OCI-LY7 (cell line): Measurements from ENCODE around the gene ZNRF1. TPM values are rescaled to one million over a fixed set of nuclear protein-coding genes. Genes with fewer than 3 reads are reported as not detected.

Experiments used
- BruUV-seq: library from RNA; stranded (reverse); fragments of 400-500 nt; replicated peaks from 2 replicates; lab custom pipeline; 2021; lab: Mats Ljungman, UMichigan
- CTCF ChIA-PET: fragments of 300-600 bp; sonication (Branson Sonifier 250); formaldehyde crosslinking; loops from one replicate; lab custom pipeline; 2022; ENCODE audit warnings: antibody characterized with exemption; ENCODE audit not compliant: unreplicated experiment; lab: Charles Lee
- POLR2A ChIA-PET: fragments of 300-600 bp; sonication (Branson Sonifier 250); formaldehyde crosslinking; loops from one replicate; lab custom pipeline; 2022; ENCODE audit warnings: antibody characterized with exemption; lab: Charles Lee
- DNase-seq: peaks from one replicate; pipeline ENCODE4 v3.0.0-alpha.2; 2015; ENCODE audit warnings: low spot score
- H2AFZ ChIP-seq: fragments of 200-600 bp; sonication (generic), shearing (Covaris generic); 2 replicates; pipeline ENCODE4 v1.6.1; 2014; ENCODE audit warnings: mild to moderate bottlenecking, antibody characterized with exemption, low read length, moderate library complexity
- H3K27ac ChIP-seq: fragments of 200-600 bp; sonication (generic); 2 replicates; pipeline ENCODE4 v1.5.1; 2014; ENCODE audit warnings: mixed run types, low read depth, mild to moderate bottlenecking, moderate library complexity, low read length, inconsistent platforms; ENCODE audit not compliant: poor library complexity, severe bottlenecking
- H3K36me3 ChIP-seq: fragments of 200-600 bp; sonication (generic); 2 replicates; pipeline ENCODE4 v1.6.1; 2014; ENCODE audit warnings: mild to moderate bottlenecking, antibody characterized with exemption, low read length, moderate library complexity, mixed read lengths; ENCODE audit not compliant: insufficient read depth
- H3K4me1 ChIP-seq: fragments of 200-600 bp; sonication (generic); 2 replicates; pipeline ENCODE4 v1.5.1; 2014; ENCODE audit warnings: mild to moderate bottlenecking, low read length; ENCODE audit not compliant: insufficient read depth, poor library complexity, severe bottlenecking
- H3K4me2 ChIP-seq: fragments of 200-600 bp; sonication (generic); 2 replicates; pipeline ENCODE4 v1.6.1; 2014; ENCODE audit warnings: mild to moderate bottlenecking, low read length
- H3K4me3 ChIP-seq: fragments of 200-600 bp; sonication (generic); 2 replicates; pipeline ENCODE4 v1.5.1; 2014; ENCODE audit warnings: mild to moderate bottlenecking, low read depth, low read length; ENCODE audit not compliant: poor library complexity, severe bottlenecking
- H3K79me2 ChIP-seq: fragments of 200-600 bp; sonication (generic); 2 replicates; pipeline ENCODE4 v1.6.1; 2016; ENCODE audit warnings: low read depth, mild to moderate bottlenecking, low read length, moderate library complexity, mixed read lengths; ENCODE audit not compliant: insufficient read depth
- H3K9me2 ChIP-seq: fragments of 200-600 bp; sonication (generic); 2 replicates; pipeline ENCODE4 v1.6.1; 2016; ENCODE audit warnings: mild to moderate bottlenecking, low read length, mixed read lengths; ENCODE audit not compliant: insufficient read depth
- H3K9me3 ChIP-seq: fragments of 200-600 bp; sonication (generic); 2 replicates; pipeline ENCODE4 v1.6.1; 2014; ENCODE audit warnings: mild to moderate bottlenecking, mixed run types, low read length, mixed read lengths
- H4K20me1 ChIP-seq: fragments of 200-600 bp; sonication (generic); 2 replicates; pipeline ENCODE4 v1.6.1; 2014; ENCODE audit warnings: mild to moderate bottlenecking, antibody characterized with exemption, low read length, moderate library complexity, mixed read lengths; ENCODE audit not compliant: insufficient read depth
- EZH2phosphoT487 ChIP-seq: fragments of 200-600 bp; sonication (generic); IDR thresholded peaks from 2 replicates; pipeline ENCODE4 v1.6.1; 2018; ENCODE audit warnings: low read depth, borderline replicate concordance, mild to moderate bottlenecking, mixed run types, antibody characterized with exemption, low read length, moderate library complexity, mixed read lengths
- intact Hi-C: fragments of 100-400 bp; cut with micrococcal nuclease; formaldehyde crosslinking; loops from one replicate; pipeline ENCODE4 v1.10.0; 2022; ENCODE audit not compliant: unreplicated experiment
- total RNA-seq, 2 experiments: library from RNA; depleted of rRNA in 1 of 2; stranded (reverse); fragments of >200 nt in 1 of 2; shearing (Covaris generic) in 1 of 2; gene quantifications; 2 replicates each; pipeline ENCODE4 v1.2.3, GENCODE V29; 2014 to 2022
- TF ChIP-seq, protein P1 (sequence below): fragments of 200-600 bp; sonication (generic); conservative IDR thresholded peaks from 2 replicates; pipeline ENCODE4 v1.5.1; 2014; ENCODE audit warnings: mild to moderate bottlenecking, antibody characterized with exemption, low read length, moderate library complexity, mixed read lengths

ZNRF1 gene
- total RNA-seq, 2 experiments from 2014 or later: 11.8 to 23.7 TPM

DNA sequence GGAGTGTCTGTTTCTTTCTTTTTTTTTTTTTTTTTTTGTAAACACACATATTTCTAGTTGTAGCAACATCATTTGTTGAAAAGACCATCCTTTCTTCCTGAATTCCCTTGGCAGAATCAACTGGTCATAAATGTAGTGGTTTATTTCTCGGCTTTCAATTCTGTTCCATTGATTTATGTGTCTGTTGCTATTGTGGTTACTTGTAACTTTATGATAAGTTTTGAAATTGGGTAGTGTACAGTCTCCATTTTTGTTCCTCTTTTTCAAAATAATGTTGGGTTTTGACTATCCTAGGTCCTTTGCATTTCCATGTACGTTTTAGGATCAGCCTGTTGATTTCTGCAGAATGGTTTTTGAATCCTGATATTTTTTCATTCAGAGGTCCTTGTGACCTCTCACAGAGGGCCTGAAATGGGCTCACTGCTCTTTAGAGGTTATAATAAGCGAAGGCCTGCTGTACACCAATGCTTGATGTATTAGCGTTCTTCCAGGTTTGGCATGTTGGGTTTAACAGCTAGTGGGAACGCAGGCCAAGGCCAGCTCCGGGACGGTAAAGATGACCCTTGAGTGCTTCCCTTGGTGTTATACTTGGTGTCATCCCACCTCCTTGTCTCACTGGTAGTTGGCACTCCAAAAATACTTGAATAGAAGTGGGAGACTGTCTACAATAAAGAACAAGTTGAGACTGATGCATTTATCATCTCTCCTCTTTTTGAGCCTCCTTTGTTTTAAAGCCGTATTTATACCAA lies 43.8 kb downstream of the ZNRF1 start:
- Histone ChIP-seq H3K27ac (no peak overlapping the region), H2AFZ (no peak overlapping the region), H3K9me2 (no peaks in the 10 kb centered on the region), H4K20me1 (no peaks in the 10 kb centered on the region), H3K79me2 (no peaks in the 10 kb centered on the region), H3K4me1 (no peaks in the 10 kb centered on the region), H3K36me3 (peaks cover 3% of the 10 kb centered on the region; the same call in 1 of the 2 replicates), H3K4me2 (no peak overlapping the region), H3K4me3 (no peak overlapping the region), H3K9me3 (peaks cover 11% of the 10 kb centered on the region)
- ChIA-PET POLR2A (interaction anchor here (0.6 to 1.9 kb wide), 3 partner anchors 9 to 66 kb away, joined by 3 to 6 read pairs (median 4); no protein-coding TSS in a partner anchor), CTCF (no interaction called here)
- no peak for DNase-seq
- intact Hi-C loops: no loop called here
- no TSS peak for BruUV-seq
- TF ChIP-seq, protein P1, sequence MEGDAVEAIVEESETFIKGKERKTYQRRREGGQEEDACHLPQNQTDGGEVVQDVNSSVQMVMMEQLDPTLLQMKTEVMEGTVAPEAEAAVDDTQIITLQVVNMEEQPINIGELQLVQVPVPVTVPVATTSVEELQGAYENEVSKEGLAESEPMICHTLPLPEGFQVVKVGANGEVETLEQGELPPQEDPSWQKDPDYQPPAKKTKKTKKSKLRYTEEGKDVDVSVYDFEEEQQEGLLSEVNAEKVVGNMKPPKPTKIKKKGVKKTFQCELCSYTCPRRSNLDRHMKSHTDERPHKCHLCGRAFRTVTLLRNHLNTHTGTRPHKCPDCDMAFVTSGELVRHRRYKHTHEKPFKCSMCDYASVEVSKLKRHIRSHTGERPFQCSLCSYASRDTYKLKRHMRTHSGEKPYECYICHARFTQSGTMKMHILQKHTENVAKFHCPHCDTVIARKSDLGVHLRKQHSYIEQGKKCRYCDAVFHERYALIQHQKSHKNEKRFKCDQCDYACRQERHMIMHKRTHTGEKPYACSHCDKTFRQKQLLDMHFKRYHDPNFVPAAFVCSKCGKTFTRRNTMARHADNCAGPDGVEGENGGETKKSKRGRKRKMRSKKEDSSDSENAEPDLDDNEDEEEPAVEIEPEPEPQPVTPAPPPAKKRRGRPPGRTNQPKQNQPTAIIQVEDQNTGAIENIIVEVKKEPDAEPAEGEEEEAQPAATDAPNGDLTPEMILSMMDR: no peak
- TF ChIP-seq EZH2phosphoT487: no peak

DNA sequence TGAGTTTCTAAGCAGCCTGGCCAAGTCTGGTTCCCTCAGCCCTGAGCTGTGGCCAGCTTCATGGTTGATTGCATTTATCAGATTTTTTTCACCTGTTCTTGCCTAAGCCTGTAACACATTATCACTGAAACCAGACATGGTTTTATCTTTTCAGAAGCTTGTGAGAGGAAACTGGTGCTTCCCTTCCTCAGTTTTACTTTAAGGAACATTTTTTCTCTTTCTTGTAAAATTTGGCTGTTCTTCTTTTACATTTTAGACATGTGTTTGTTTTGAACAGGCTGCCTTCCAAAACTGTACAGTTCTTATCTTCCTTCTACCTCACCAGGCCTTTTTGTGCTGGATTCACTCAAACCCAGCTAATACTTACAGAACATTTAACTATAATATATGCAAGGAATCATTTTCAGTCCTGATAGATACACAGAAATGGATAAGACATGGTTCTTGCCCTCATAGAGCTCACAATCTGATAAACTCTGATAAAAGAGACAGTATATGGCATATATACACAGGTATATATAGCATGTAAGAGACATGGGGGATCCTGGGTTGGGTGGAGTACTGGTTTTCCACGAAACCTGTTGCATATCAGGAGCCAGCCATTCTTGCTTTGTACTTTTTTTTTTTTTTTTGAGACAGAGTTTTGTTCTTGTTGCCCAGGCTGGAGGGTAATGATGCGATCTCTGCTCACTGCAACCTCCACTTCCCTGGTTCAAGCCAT lies 44.5 kb downstream of the ZNRF1 start:
- Histone ChIP-seq H3K4me2 (no peak overlapping the region), H3K27ac (no peak overlapping the region), H3K4me1 (no peaks in the 10 kb centered on the region), H3K9me2 (no peaks in the 10 kb centered on the region), H3K36me3 (peaks cover under 1% of the 10 kb centered on the region; the same call in 1 of the 2 replicates), H2AFZ (no peak overlapping the region), H3K4me3 (no peak overlapping the region), H3K9me3 (peaks cover 3% of the 10 kb centered on the region; the same call in 1 of the 2 replicates), H3K79me2 (no peaks in the 10 kb centered on the region), H4K20me1 (no peaks in the 10 kb centered on the region)
- TF ChIP-seq, protein P1: no peak
- TF ChIP-seq EZH2phosphoT487: no peak
- no TSS peak for BruUV-seq
- intact Hi-C loops: no loop called here
- ChIA-PET CTCF (no interaction called here), POLR2A (interaction anchor here (0.5 to 1.9 kb wide), 3 partner anchors 9 to 24 kb away, joined by 3 to 6 read pairs (median 4); no protein-coding TSS in a partner anchor)
- DNase-seq: no peak
